NCI-H2029 treated with DMSO at 0.1 percent for 48 hours (cell line): Measurements from ENCODE around the gene UNCX.

Experiments used
- DNase-seq: peaks from one replicate; lab custom pipeline; 2025; lab: John Stamatoyannopoulos, UW

Gene UNCX

GRCh38 chr7:1218541-1219165 lies 14.0 kb upstream of the UNCX start:
- no peak for DNase-seq

- no peak for DNase-seq
Observed at GRCh38 chr7:1219498-1219897, 13.2 kb upstream of the UNCX start.

GRCh38 chr7:1220000-1220726 lies 12.5 kb upstream of the UNCX start:
- DNase-seq, result no peak

GRCh38 chr7:1220977-1221745 lies 11.5 kb upstream of the UNCX start:
- DNase-seq, result no peak

- DNase-seq, result no peak
Observed at GRCh38 chr7:1223196-1223981, 9.3 kb upstream of the UNCX start.

- DNase-seq, result no peak
Observed at GRCh38 chr7:1224086-1224716, 8.5 kb upstream of the UNCX start.

- no peak for DNase-seq
Observed at GRCh38 chr7:1225030-1225429, 7.6 kb upstream of the UNCX start.

GRCh38 chr7:1225441-1226185 lies 7.1 kb upstream of the UNCX start:
- no peak for DNase-seq

- no peak for DNase-seq
Observed at GRCh38 chr7:1226186-1226901, 6.3 kb upstream of the UNCX start.

GRCh38 chr7:1227071-1227804 lies 5.4 kb upstream of the UNCX start:
- no peak for DNase-seq

GRCh38 chr7:1227814-1228544 lies 4.7 kb upstream of the UNCX start:
- no peak for DNase-seq

- DNase-seq, result no peak
Observed at GRCh38 chr7:1228545-1229201, 4.0 kb upstream of the UNCX start.

GRCh38 chr7:1229202-1229947 lies 3.3 kb upstream of the UNCX start:
- DNase-seq, result no peak

GRCh38 chr7:1229956-1230355 lies 2.7 kb upstream of the UNCX start:
- DNase-seq, result no peak

- no peak for DNase-seq
Observed at GRCh38 chr7:1230411-1231213, 2.1 kb upstream of the UNCX start.

GRCh38 chr7:1231214-1232102 lies 1.2 kb upstream of the UNCX start:
- DNase-seq, result no peak
